Right lobe of liver (tissue), 4 donors: ENCODE results near the gene ATIC.

ENCODE experiments used
- POLR2A ChIP-seq: fragments of 450-650 bp; IDR thresholded peaks from one replicate; pipeline ENCODE4 v1.6.1; 2017; ENCODE audit warnings: antibody characterized with exemption, mild to moderate bottlenecking
- TF ChIP-seq, protein P1 (sequence below), 4 donors: fragments of 200-600 bp in 3 of 4; fragments of 450-650 bp in 1 of 4; IDR thresholded peaks; one replicate each; pipeline versions ENCODE4 v1.5.1 to v1.8.0; 2016 to 2022; ENCODE audit warnings: antibody characterized with exemption in 4 of 4, mild to moderate bottlenecking in 2 of 4
- donor health status: DM: no; HTN: no; CAD: no.
- donor health status: DM: no; HTN: no; CAD: no.
- donor health status: DM: no; HTN: yes; CAD: no.

DNA sequence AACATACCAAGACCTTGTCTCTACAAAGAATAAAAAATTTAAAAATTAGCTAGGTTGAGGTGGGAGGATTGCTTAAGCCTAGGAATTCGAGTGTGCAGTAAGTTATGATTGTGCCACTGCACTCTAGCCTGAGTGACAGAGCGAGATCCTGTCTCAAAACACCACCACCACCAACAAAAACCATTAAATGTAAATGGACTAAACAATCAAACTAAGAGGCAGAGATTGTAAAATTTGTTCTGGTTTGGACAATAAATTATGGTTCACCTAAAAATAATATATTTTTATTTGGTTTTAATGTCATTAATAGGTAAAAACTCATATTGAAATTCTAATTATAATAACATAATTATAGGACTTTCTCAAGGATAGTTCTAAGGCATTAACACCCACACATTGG lies 9.9 kb upstream of the ATIC start:
- TF ChIP-seq, protein P1, sequence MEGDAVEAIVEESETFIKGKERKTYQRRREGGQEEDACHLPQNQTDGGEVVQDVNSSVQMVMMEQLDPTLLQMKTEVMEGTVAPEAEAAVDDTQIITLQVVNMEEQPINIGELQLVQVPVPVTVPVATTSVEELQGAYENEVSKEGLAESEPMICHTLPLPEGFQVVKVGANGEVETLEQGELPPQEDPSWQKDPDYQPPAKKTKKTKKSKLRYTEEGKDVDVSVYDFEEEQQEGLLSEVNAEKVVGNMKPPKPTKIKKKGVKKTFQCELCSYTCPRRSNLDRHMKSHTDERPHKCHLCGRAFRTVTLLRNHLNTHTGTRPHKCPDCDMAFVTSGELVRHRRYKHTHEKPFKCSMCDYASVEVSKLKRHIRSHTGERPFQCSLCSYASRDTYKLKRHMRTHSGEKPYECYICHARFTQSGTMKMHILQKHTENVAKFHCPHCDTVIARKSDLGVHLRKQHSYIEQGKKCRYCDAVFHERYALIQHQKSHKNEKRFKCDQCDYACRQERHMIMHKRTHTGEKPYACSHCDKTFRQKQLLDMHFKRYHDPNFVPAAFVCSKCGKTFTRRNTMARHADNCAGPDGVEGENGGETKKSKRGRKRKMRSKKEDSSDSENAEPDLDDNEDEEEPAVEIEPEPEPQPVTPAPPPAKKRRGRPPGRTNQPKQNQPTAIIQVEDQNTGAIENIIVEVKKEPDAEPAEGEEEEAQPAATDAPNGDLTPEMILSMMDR (IDR thresholded peaks at IDR 0.05) = no peak
- no peak for TF ChIP-seq POLR2A
